GM18520 (cell line): ENCODE data around the gene ZNF652.
"Not testable (repeated sequence)": the region's sequence is repeated elsewhere in the genome, so short reads cannot be mapped to it uniquely, and the experiment has no call there.

Source experiments
- ATAC-seq: cut with Tn5 transposase; IDR thresholded peaks from one replicate; pipeline ENCODE4 v1.9.1; 2021; ENCODE audit not compliant: unreplicated experiment

Gene ZNF652

GRCh38 chr17:49316889-49317675, 45.0 kb downstream of the ZNF652 start:
- ATAC-seq = no peak

- ATAC-seq = no peak
These were observed 45.8 kb downstream of the ZNF652 start for GRCh38 chr17:49316258-49316570.

- ATAC-seq = no peak
These were observed 46.3 kb downstream of the ZNF652 start for GRCh38 chr17:49315551-49316257.

- ATAC-seq = no peak
These were observed 49.3 kb downstream of the ZNF652 start for GRCh38 chr17:49312722-49313121.

- ATAC-seq = no peak
These were observed 62.1 kb downstream of the ZNF652 start for GRCh38 chr17:49299996-49300395.

- ATAC-seq = no peak
These were observed 63.6 kb downstream of the ZNF652 start for GRCh38 chr17:49298371-49298976.

- no peak for ATAC-seq
These were observed 64.9 kb downstream of the ZNF652 start for GRCh38 chr17:49297141-49297540.

- no peak for ATAC-seq
These were observed 67.9 kb downstream of the ZNF652 start for GRCh38 chr17:49294122-49294521.

GRCh38 chr17:49292901-49293300, 69.1 kb downstream of the ZNF652 start:
- ATAC-seq = no peak

GRCh38 chr17:49291929-49292328, 70.1 kb downstream of the ZNF652 start:
- no peak for ATAC-seq

GRCh38 chr17:49290690-49291359, 71.2 kb downstream of the ZNF652 start:
- no peak for ATAC-seq

GRCh38 chr17:49288388-49288787, 73.7 kb downstream of the ZNF652 start:
- no peak for ATAC-seq

- no peak for ATAC-seq
These were observed 74.6 kb downstream of the ZNF652 start for GRCh38 chr17:49287481-49287880.

GRCh38 chr17:49286261-49286973, 75.6 kb downstream of the ZNF652 start:
- not testable (repeated sequence) for ATAC-seq

- no peak for ATAC-seq
These were observed 76.3 kb downstream of the ZNF652 start for GRCh38 chr17:49285716-49286115.

GRCh38 chr17:49280918-49281317, 81.1 kb downstream of the ZNF652 start:
- ATAC-seq = no peak

GRCh38 chr17:49280061-49280460, 82.0 kb downstream of the ZNF652 start:
- no peak for ATAC-seq

GRCh38 chr17:49279263-49280015, 82.6 kb downstream of the ZNF652 start:
- ATAC-seq = not testable (repeated sequence)

GRCh38 chr17:49278076-49278475, 84.0 kb downstream of the ZNF652 start:
- no peak for ATAC-seq

- no peak for ATAC-seq
These were observed 84.4 kb downstream of the ZNF652 start for GRCh38 chr17:49277638-49278037.
